Measurements from ENCODE around the gene DNAAF1. TPM values are rescaled to one million over a fixed set of nuclear protein-coding genes. Genes with fewer than 3 reads are reported as not detected.
A peak's percentile ranks its signal among the peaks of the same experiment; 100 is the strongest.

Gene DNAAF1
- polyA plus RNA-seq, 1 donor (not counting 4 experiments of a cell fraction or from before 2014, with no cell fraction given) = 0.01 TPM

DNA sequence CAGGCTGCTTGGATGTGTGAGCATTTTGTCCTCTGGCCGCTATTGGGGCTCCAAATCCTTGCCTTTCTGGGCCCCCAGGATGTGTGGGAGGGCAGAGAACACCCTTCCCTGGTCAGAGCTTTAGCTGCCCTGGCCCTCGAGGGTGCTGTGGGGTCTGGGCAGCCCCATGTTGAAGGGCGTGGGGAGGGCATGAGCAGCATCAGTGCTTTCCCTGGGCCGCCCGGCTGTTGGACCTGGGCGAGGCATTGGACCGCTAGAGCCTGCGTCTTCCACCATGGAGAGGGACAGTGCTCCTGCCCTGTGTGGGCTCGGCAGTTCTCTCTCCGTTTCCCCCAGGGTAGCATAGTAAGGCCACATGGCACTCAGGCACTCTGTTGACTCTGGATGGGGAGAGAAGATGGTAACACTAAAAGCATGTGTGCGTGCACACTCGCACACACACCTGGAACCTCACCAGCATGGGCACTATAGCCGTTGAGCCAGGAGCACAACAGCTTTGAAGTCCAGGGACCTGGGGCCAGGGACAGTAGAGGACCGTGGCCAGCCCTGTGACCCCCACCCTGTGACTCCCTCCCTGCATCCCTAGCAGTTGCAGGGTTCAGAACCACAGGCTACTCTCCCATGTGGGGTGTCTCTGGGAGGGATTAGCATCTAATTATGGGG lies 52.5 kb downstream of the DNAAF1 start:
- Histone ChIP-seq H3K4me3 (ENCODE audit: control insufficient read depth in 2 of 3, extremely low read depth in 1 of 3, insufficient read depth in 2 of 3, low read depth in 1 of 3, low read length in 3 of 3) (peak overlapping the region in 2 of 3 experiments; percentile 65 to 66), H3K9me3 (ENCODE audit: control insufficient read depth, low read depth, low read length) (no peaks in the 10 kb centered on the region), H3K36me3 (ENCODE audit: control insufficient read depth in 2 of 2, extremely low read depth in 1 of 2, insufficient read depth in 2 of 2, low read length in 2 of 2) (no peaks in the 10 kb centered on the region), H3K4me1 (ENCODE audit: control insufficient read depth, extremely low read depth, insufficient read depth, low read length) (peaks cover 34% of the 10 kb centered on the region), H3K27ac (ENCODE audit: control insufficient read depth, insufficient read depth, low read length) (peak overlapping the region; percentile 64), H2AFZ (ENCODE audit: control insufficient read depth, low read length) (peak overlapping the region; percentile 88), H3K9ac (ENCODE audit: control insufficient read depth, extremely low read depth, insufficient read depth, low read length) (no peak overlapping the region), H3K4me2 (ENCODE audit: control insufficient read depth, extremely low read depth, insufficient read depth, low read depth, low read length) (peak overlapping the region; percentile 93), H4K20me1 (ENCODE audit: control insufficient read depth, extremely low read depth, insufficient read depth, low read length) (no peaks in the 10 kb centered on the region), H3K79me2 (ENCODE audit: control insufficient read depth, insufficient read depth, low read length) (no peaks in the 10 kb centered on the region), H3K9me1 (ENCODE audit: control insufficient read depth, extremely low read depth, insufficient read depth, low read length) (no peaks in the 10 kb centered on the region), H3K27me3 (ENCODE audit: control insufficient read depth, extremely low read depth, insufficient read depth, low read length) (no peaks in the 10 kb centered on the region)
- DNase-seq (ENCODE audit: low read depth, low spot score) (no peak), FAIRE-seq (no peak)
- TF ChIP-seq EZH2 (IDR thresholded peaks at IDR 0.05; ENCODE audit: low read length) = no peak
- TF ChIP-seq, protein P1, sequence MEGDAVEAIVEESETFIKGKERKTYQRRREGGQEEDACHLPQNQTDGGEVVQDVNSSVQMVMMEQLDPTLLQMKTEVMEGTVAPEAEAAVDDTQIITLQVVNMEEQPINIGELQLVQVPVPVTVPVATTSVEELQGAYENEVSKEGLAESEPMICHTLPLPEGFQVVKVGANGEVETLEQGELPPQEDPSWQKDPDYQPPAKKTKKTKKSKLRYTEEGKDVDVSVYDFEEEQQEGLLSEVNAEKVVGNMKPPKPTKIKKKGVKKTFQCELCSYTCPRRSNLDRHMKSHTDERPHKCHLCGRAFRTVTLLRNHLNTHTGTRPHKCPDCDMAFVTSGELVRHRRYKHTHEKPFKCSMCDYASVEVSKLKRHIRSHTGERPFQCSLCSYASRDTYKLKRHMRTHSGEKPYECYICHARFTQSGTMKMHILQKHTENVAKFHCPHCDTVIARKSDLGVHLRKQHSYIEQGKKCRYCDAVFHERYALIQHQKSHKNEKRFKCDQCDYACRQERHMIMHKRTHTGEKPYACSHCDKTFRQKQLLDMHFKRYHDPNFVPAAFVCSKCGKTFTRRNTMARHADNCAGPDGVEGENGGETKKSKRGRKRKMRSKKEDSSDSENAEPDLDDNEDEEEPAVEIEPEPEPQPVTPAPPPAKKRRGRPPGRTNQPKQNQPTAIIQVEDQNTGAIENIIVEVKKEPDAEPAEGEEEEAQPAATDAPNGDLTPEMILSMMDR (optimal IDR thresholded peaks at IDR 0.05 in 1 of 3, IDR thresholded peaks at IDR 0.05 in 1 of 3, conservative IDR thresholded peaks at IDR 0.05 in 1 of 3; ENCODE audit: extremely low read depth in 1 of 3, insufficient read depth in 2 of 3, low read length in 3 of 3) = no peak
- dilution Hi-C loops (cut with MboI; ENCODE audit: extremely low pct_ligation_motif_present, low sequenced_read_pairs) = no loop called here

DNA sequence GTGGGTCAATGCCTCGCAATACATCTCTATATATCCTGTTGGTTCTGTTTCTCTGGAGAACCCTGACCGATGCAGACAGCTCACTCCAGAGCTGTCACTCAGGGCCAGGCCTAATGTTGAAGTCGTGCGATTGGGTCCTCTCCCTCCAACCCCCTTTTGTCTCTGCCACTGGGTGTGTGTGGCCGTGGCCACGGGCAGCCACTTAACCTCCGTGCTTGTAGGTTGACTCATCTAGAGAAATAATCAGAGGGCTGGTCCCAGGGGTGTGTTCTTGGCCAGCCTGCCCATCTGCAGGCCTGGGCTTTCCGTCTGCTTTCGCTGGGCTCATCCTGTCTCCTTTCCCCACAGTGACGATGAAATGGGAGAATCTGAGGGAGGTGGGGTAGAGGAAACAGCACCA lies 53.3 kb downstream of the DNAAF1 start:
- DNase-seq (ENCODE audit: low read depth, low spot score) (no peak), FAIRE-seq (peak; percentile 43)
- dilution Hi-C loops (cut with MboI; ENCODE audit: extremely low pct_ligation_motif_present, low sequenced_read_pairs) = no loop called here
- Histone ChIP-seq H3K4me3 (ENCODE audit: control insufficient read depth in 2 of 3, extremely low read depth in 1 of 3, insufficient read depth in 2 of 3, low read depth in 1 of 3, low read length in 3 of 3) (no peak overlapping the region), H3K27me3 (ENCODE audit: control insufficient read depth, extremely low read depth, insufficient read depth, low read length) (no peaks in the 10 kb centered on the region), H2AFZ (ENCODE audit: control insufficient read depth, low read length) (no peak overlapping the region), H4K20me1 (ENCODE audit: control insufficient read depth, extremely low read depth, insufficient read depth, low read length) (no peaks in the 10 kb centered on the region), H3K79me2 (ENCODE audit: control insufficient read depth, insufficient read depth, low read length) (no peaks in the 10 kb centered on the region), H3K4me1 (ENCODE audit: control insufficient read depth, extremely low read depth, insufficient read depth, low read length) (peaks cover 34% of the 10 kb centered on the region), H3K9me3 (ENCODE audit: control insufficient read depth, low read depth, low read length) (no peaks in the 10 kb centered on the region), H3K9ac (ENCODE audit: control insufficient read depth, extremely low read depth, insufficient read depth, low read length) (no peak overlapping the region), H3K27ac (ENCODE audit: control insufficient read depth, insufficient read depth, low read length) (no peak overlapping the region), H3K36me3 (ENCODE audit: control insufficient read depth in 2 of 2, extremely low read depth in 1 of 2, insufficient read depth in 2 of 2, low read length in 2 of 2) (no peaks in the 10 kb centered on the region), H3K4me2 (ENCODE audit: control insufficient read depth, extremely low read depth, insufficient read depth, low read depth, low read length) (peak overlapping the region; percentile 24), H3K9me1 (ENCODE audit: control insufficient read depth, extremely low read depth, insufficient read depth, low read length) (no peaks in the 10 kb centered on the region)
- no peak for TF ChIP-seq EZH2 (IDR thresholded peaks at IDR 0.05; ENCODE audit: low read length)
- TF ChIP-seq, protein P1 (optimal IDR thresholded peaks at IDR 0.05 in 1 of 3, IDR thresholded peaks at IDR 0.05 in 1 of 3, conservative IDR thresholded peaks at IDR 0.05 in 1 of 3; ENCODE audit: extremely low read depth in 1 of 3, insufficient read depth in 2 of 3, low read length in 3 of 3) = no peak

Measured in keratinocyte (primary cell).